Astrocyte (in vitro differentiated cells and primary cell): ENCODE measurements around the gene WDR75.

Experiments
- CTCF ChIP-seq: IDR thresholded peaks from 2 replicates; pipeline ENCODE4 v1.5.1; 2011; ENCODE audit warnings: low read depth, mild to moderate bottlenecking, inconsistent platforms, low read length, moderate library complexity; ENCODE audit not compliant: insufficient read depth
- EZH2 ChIP-seq: IDR thresholded peaks from 2 replicates; pipeline ENCODE4 v1.6.1; 2012; ENCODE audit warnings: mild to moderate bottlenecking, low read length, inconsistent platforms; ENCODE audit not compliant: insufficient read depth

GRCh38 chr2:189444322-189444721, 3.0 kb downstream of the WDR75 start:
- no peak for TF ChIP-seq CTCF
- no peak for TF ChIP-seq EZH2
